Fibroblast of mammary gland (primary cell): ENCODE data around the gene KCNJ14.

Experiments
- DNase-seq: peaks from one replicate; pipeline ENCODE4 v3.0.0-alpha.2; 2010; ENCODE audit warnings: low read depth
- H3K4me3 ChIP-seq: 2 replicates; pipeline ENCODE4 v1.5.1; 2011; ENCODE audit warnings: low read depth, mild to moderate bottlenecking, low read length, moderate library complexity; ENCODE audit not compliant: control insufficient read depth
- CTCF ChIP-seq: conservative IDR thresholded peaks from 2 replicates; pipeline ENCODE4 v1.5.1; 2011; ENCODE audit warnings: low read depth, low read length, inconsistent platforms; ENCODE audit not compliant: control insufficient read depth, insufficient read depth

The KCNJ14 gene

GRCh38 chr19:48455171-48455907 lies at the start of gene KCNJ14:
KCNJ14 (plus strand) TSS chr19:48455574; CDS start chr19:48461725, 6,151 bp downstream.
- no peak for TF ChIP-seq CTCF
- no peak for DNase-seq
- no peak within 1 kb of the TSS for H3K4me3 ChIP-seq

- no peak for DNase-seq
- TF ChIP-seq CTCF = no peak
- H3K4me3 ChIP-seq = no peak overlapping the region
These were observed 49.5 kb upstream of the KCNJ14 start for GRCh38 chr19:48405850-48406249.

GRCh38 chr19:48413879-48414587 lies 41.3 kb upstream of the KCNJ14 start:
- H3K4me3 ChIP-seq = no peak overlapping the region
- no peak for DNase-seq
- TF ChIP-seq CTCF = no peak

DNA sequence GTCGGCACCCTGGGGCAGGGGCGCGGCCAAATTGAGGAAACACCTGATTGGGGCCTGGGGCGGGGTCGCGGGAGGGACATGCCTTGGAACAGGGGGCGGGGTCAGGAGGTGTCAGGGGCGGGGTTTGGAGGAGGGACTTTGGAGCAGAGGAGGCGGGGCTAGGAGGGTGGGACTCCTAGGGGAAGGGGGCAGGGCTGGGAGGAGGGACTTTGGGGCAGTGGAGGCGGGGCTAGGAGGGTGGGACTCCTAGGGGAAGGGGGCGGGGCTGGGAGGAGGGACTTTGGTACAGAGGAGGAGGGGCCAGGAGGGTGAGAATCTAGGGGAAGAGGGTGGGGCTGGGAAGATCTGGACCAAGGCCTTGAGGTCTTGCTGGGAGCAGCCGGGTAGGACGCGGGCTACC lies 40.0 kb upstream of the KCNJ14 start:
- peak; percentile 60 for DNase-seq
- TF ChIP-seq CTCF = no peak
- no peak overlapping the region for H3K4me3 ChIP-seq

DNA sequence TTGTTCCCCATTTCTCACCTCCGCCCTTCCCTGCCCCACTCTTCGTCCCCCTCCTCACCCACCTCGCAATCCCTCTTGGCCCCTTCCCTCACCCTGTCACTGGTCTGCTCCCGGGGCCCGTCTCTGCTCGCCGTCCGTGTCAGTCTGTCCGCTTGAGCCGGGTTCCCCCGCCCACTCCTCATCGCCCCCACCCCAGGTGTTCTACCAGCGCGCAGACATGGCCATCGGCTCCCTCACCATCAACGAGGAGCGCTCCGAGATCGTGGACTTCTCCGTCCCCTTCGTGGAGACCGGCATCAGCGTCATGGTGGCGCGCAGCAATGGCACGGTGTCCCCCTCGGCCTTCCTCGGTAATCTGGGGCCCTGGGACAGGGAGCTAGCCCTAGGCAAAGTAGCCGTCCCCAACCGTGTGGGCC lies 39.6 kb upstream of the KCNJ14 start:
- TF ChIP-seq CTCF = no peak
- no peak for DNase-seq
- no peak overlapping the region for H3K4me3 ChIP-seq

- DNase-seq = no peak
- no peak overlapping the region for H3K4me3 ChIP-seq
- TF ChIP-seq CTCF = no peak
These were observed 38.0 kb upstream of the KCNJ14 start for GRCh38 chr19:48417421-48417820.
